B cell (primary cell): ENCODE data around the gene SLC8A3.

Source experiments
- CTCF ChIP-seq: fragments of 200-600 bp; IDR thresholded peaks from one replicate; pipeline ENCODE4 v1.8.0; 2022; ENCODE audit warnings: antibody characterized with exemption, mild to moderate bottlenecking
- EZH2 ChIP-seq: IDR thresholded peaks from 2 replicates; pipeline ENCODE4 v1.6.1; 2012; ENCODE audit warnings: borderline replicate concordance, low read depth, mild to moderate bottlenecking, moderate library complexity, low read length; ENCODE audit not compliant: insufficient read depth, poor library complexity, severe bottlenecking

GRCh38 chr14:70170976-70171375 lies 17.8 kb downstream of the SLC8A3 start:
- no peak for TF ChIP-seq EZH2
- no peak for TF ChIP-seq CTCF
